Measurements from ENCODE around the gene GPR84.

DNA sequence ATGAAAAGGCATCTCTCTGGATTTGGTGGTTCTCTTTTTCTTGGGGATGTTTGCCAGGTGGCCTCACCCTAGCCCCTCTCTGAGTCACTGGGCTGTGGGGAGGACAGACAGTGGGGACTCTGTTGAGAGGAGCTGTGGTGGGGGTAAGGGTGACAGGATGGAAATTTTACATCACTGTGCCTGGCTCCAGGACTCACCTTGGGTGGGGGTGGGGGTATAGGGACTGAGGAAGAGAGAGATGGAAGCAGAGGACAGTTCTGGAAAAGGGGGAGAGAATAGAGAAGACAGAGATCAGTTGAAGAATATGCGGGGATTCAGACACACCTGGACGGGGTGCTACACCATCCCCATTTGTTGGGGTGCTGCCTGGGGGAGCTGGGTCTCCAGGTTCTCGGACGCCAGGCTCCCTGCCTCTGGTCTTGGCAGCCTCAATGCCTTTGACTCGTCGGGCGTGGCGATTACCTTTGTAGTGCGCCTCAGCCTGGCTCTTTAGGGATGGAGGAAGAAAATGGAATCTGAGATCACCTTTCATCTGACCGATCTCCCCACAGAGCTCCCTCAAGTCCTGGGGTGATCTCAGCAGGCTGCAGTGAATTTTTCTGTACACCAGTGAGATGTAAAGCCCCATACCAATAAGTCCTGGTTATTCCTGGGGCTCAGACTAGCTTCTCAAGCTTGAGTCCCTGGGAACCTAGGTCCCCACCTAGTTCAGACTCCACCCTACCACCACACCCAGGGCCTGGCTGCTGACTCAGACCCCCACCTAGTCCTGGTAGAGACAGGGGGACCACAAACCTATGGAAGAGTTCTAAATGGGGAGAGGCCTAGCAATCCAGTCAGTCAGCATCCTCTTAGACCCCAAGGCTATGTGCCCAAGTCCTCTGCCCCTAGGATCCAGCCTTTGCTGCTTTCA, 9.6 kb upstream of the GPR84 start:
- TF ChIP-seq, protein P1, sequence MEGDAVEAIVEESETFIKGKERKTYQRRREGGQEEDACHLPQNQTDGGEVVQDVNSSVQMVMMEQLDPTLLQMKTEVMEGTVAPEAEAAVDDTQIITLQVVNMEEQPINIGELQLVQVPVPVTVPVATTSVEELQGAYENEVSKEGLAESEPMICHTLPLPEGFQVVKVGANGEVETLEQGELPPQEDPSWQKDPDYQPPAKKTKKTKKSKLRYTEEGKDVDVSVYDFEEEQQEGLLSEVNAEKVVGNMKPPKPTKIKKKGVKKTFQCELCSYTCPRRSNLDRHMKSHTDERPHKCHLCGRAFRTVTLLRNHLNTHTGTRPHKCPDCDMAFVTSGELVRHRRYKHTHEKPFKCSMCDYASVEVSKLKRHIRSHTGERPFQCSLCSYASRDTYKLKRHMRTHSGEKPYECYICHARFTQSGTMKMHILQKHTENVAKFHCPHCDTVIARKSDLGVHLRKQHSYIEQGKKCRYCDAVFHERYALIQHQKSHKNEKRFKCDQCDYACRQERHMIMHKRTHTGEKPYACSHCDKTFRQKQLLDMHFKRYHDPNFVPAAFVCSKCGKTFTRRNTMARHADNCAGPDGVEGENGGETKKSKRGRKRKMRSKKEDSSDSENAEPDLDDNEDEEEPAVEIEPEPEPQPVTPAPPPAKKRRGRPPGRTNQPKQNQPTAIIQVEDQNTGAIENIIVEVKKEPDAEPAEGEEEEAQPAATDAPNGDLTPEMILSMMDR (IDR thresholded peaks at IDR 0.05) = no peak
- TF ChIP-seq POLR2A (IDR thresholded peaks at IDR 0.05) = no peak

All from adrenal gland (tissue), 5 donors.